Glomerular visceral epithelial cell (primary cell): Measurements from ENCODE around the gene OR5H6.
"Not testable (repeated sequence)": the region's sequence is repeated elsewhere in the genome, so short reads cannot be mapped to it uniquely, and the experiment has no call there.

Experiments used
- DNase-seq: peaks from one replicate; pipeline ENCODE4 v3.0.0-alpha.2; 2016; ENCODE audit errors: extremely low spot score

Gene OR5H6

GRCh38 chr3:98263944-98264343 is at the start of gene OR5H6:
Gene OR5H6, plus strand, starts transcription at chr3:98264244. Its CDS starts 89 bp downstream, at chr3:98264333.
- DNase-seq: no peak

GRCh38 chr3:98215051-98215450 is 49.0 kb upstream of the OR5H6 start:
- DNase-seq: no peak

GRCh38 chr3:98223907-98224672 is 40.0 kb upstream of the OR5H6 start:
- DNase-seq: no peak

- no peak for DNase-seq
Measured at GRCh38 chr3:98232489-98232888, 31.6 kb upstream of the OR5H6 start.

- DNase-seq: no peak
Measured at GRCh38 chr3:98233468-98233867, 30.6 kb upstream of the OR5H6 start.

- no peak for DNase-seq
Measured at GRCh38 chr3:98240131-98240530, 23.9 kb upstream of the OR5H6 start.

- no peak for DNase-seq
Measured at GRCh38 chr3:98242155-98242554, 21.9 kb upstream of the OR5H6 start.

- no peak for DNase-seq
Measured at GRCh38 chr3:98243843-98244242, 20.2 kb upstream of the OR5H6 start.

- no peak for DNase-seq
Measured at GRCh38 chr3:98246142-98246541, 17.9 kb upstream of the OR5H6 start.

- not testable (repeated sequence) for DNase-seq
Measured at GRCh38 chr3:98256026-98256425, 8.0 kb upstream of the OR5H6 start.

- peak; percentile 2 for DNase-seq
Measured at GRCh38 chr3:98259707-98260106, 4.3 kb upstream of the OR5H6 start.

GRCh38 chr3:98262046-98262445 is 2.0 kb upstream of the OR5H6 start:
- no peak for DNase-seq

- DNase-seq: no peak
Measured at GRCh38 chr3:98269846-98270245, 5.8 kb downstream of the OR5H6 start.

GRCh38 chr3:98272126-98272525 is 8.1 kb downstream of the OR5H6 start:
- no peak for DNase-seq

- DNase-seq: no peak
Measured at GRCh38 chr3:98274914-98275313, 10.9 kb downstream of the OR5H6 start.

- DNase-seq: no peak
Measured at GRCh38 chr3:98282205-98282604, 18.2 kb downstream of the OR5H6 start, which contains the start of gene OR5H2. Gene OR5H2, plus strand, starts transcription at chr3:98282505. Its CDS starts 398 bp downstream, at chr3:98282903.

- DNase-seq: no peak
Measured at GRCh38 chr3:98290916-98291315, 26.9 kb downstream of the OR5H6 start.

GRCh38 chr3:98291332-98291957 is 27.4 kb downstream of the OR5H6 start:
- no peak for DNase-seq
